Naive thymus-derived CD4-positive, alpha-beta T cell (primary cell): ENCODE results near the gene STIM1. TPM values are rescaled to one million over a fixed set of nuclear protein-coding genes. Genes with fewer than 3 reads are reported as not detected.
A peak's percentile ranks its signal among the peaks of the same experiment; 100 is the strongest.

Experiments used
- ATAC-seq: fragments of 150-1000 bp; cut with Tn5 transposase; 2 replicates; pipeline ENCODE4 v1.10.0; 2021; ENCODE audit warnings: mild to moderate bottlenecking, moderate library complexity
- CTCF ChIA-PET: fragments of 350-600 bp; sonication (Branson Sonifier 250); formaldehyde crosslinking; loops from one replicate; lab custom pipeline; 2021; ENCODE audit warnings: antibody characterized with exemption; lab: Charles Lee
- POLR2A ChIA-PET: fragments of 350-600 bp; sonication (Branson Sonifier 250); formaldehyde crosslinking; loops from one replicate; lab custom pipeline; 2021; ENCODE audit warnings: antibody characterized with exemption, inconsistent platforms; lab: Charles Lee
- DNase-seq, 9 donors: peaks; one replicate each; pipeline versions ENCODE4 v3.0.0 to v3.0.0-alpha.2; 2020 to 2022; ENCODE audit warnings: mixed read lengths in 1 of 9
- H3K27ac ChIP-seq: one replicate; pipeline ENCODE4 v1.7.0; 2013; ENCODE audit warnings: mild to moderate bottlenecking, low read depth, low read length, moderate library complexity
- H3K27me3 ChIP-seq, 2 donors: one replicate each; pipeline ENCODE4 v1.7.0; 2013; ENCODE audit warnings: low read length in 2 of 2, mild to moderate bottlenecking in 2 of 2, moderate library complexity in 2 of 2; ENCODE audit not compliant: control insufficient read depth in 2 of 2, insufficient read depth in 2 of 2
- H3K36me3 ChIP-seq, 3 experiments: 1 replicate in 2 of 3; 2 replicates in 1 of 3; pipeline ENCODE4 v1.7.0; 2013; ENCODE audit warnings: low read length in 3 of 3, mild to moderate bottlenecking in 3 of 3, moderate library complexity in 1 of 3; ENCODE audit not compliant: insufficient read depth in 3 of 3, control insufficient read depth in 2 of 3
- H3K4me1 ChIP-seq, 2 donors: one replicate each; pipeline ENCODE4 v1.7.0; 2013; ENCODE audit warnings: low read length in 2 of 2, mild to moderate bottlenecking in 2 of 2, moderate library complexity in 1 of 2; ENCODE audit not compliant: control insufficient read depth in 2 of 2, insufficient read depth in 2 of 2
- H3K4me3 ChIP-seq: 2 replicates; pipeline ENCODE4 v1.7.0; 2013; ENCODE audit warnings: mild to moderate bottlenecking, low read length
- H3K9me3 ChIP-seq, 3 experiments: 1 replicate in 2 of 3; 2 replicates in 1 of 3; pipeline ENCODE4 v1.7.0; 2013; ENCODE audit warnings: low read length in 3 of 3; ENCODE audit not compliant: control insufficient read depth in 2 of 3
- H3K27ac Mint-ChIP-seq, 9 donors: one replicate each; pipeline ENCODE4 v1.8.0; 2020 to 2022; ENCODE audit warnings: mixed read lengths in 9 of 9, mild to moderate bottlenecking in 8 of 9, moderate library complexity in 5 of 9, inconsistent platforms in 2 of 9
- H3K27me3 Mint-ChIP-seq, 5 donors: one replicate each; pipeline ENCODE4 v1.8.0; 2021 to 2022; ENCODE audit warnings: mixed read lengths in 5 of 5, mild to moderate bottlenecking in 1 of 5
- H3K36me3 Mint-ChIP-seq, 5 donors: one replicate each; pipeline ENCODE4 v1.8.0; 2020 to 2022; ENCODE audit warnings: mixed read lengths in 5 of 5, mild to moderate bottlenecking in 3 of 5, inconsistent platforms in 1 of 5
- H3K4me1 Mint-ChIP-seq, 7 donors: one replicate each; pipeline ENCODE4 v1.8.0; 2020 to 2022; ENCODE audit warnings: mixed read lengths in 7 of 7, mild to moderate bottlenecking in 3 of 7, inconsistent platforms in 1 of 7
- H3K4me3 Mint-ChIP-seq, 10 donors: one replicate each; pipeline ENCODE4 v1.8.0; 2020 to 2022; ENCODE audit warnings: mild to moderate bottlenecking in 10 of 10, mixed read lengths in 10 of 10, moderate library complexity in 6 of 10, inconsistent platforms in 2 of 10
- H3K9me3 Mint-ChIP-seq, 11 donors: one replicate each; pipeline ENCODE4 v1.8.0; 2020 to 2022; ENCODE audit warnings: mixed read lengths in 11 of 11, mild to moderate bottlenecking in 4 of 11, inconsistent platforms in 1 of 11, moderate library complexity in 1 of 11
- intact Hi-C, 2 donors: fragments of 100-400 bp; cut with micrococcal nuclease; formaldehyde crosslinking; loops; one replicate each; pipeline ENCODE4 v1.15.1; 2023
- polyA plus RNA-seq, 2 donors: library from polyadenylated mRNA; unstranded; fragments of 300-500 nt; fragmentation: Illumina TruSeq; gene quantifications; one replicate each; pipeline ENCODE4 v1.2.3, GENCODE V29; 2021
- total RNA-seq, 6 experiments: library from RNA in 5 of 6; stranded (reverse) in 5 of 6; gene quantifications; 1 replicate in 5 of 6; 2 replicates in 1 of 6; pipeline ENCODE4 v1.2.3 and lab custom pipeline; 2021 to 2026

STIM1 gene
- total and polyA plus RNA-seq, 7 experiments from 2014 or later, result 38.4 to 117 (median 99.0) TPM

- Mint-ChIP-seq H3K4me3 (no peak overlapping the region), H3K36me3 (peaks cover 5 to 36% (median 22%) of the 10 kb centered on the region in 5 donors), H3K9me3 (no peaks in the 10 kb centered on the region), H3K27ac (peak overlapping the region; percentile 7 to 92 (median 85)), H3K27me3 (no peaks in the 10 kb centered on the region), H3K4me1 (peaks cover 32 to 78% (median 74%) of the 10 kb centered on the region in 7 donors)
- Histone ChIP-seq H3K9me3 (no peaks in the 10 kb centered on the region), H3K36me3 (peaks cover 6 to 32% (median 8%) of the 10 kb centered on the region in 3 experiments), H3K27me3 (no peaks in the 10 kb centered on the region), H3K4me3 (no peak overlapping the region), H3K27ac (peak overlapping the region; percentile 55), H3K4me1 (peaks cover 8 to 25% of the 10 kb centered on the region in 2 donors)
- intact Hi-C loops, result loop anchor here (1.0 to 5.0 kb wide), 12 partner anchors 18 to 360 kb away; partner anchors contain the start of gene PGAP2 (in 1 of the 2)
- peak in 7 of 9 donors; percentile 58 to 80 (median 75) for DNase-seq
- ChIA-PET CTCF (interaction anchor here (0.5 to 8.3 kb wide), 50 partner anchors 8 to 353 kb away, joined by 3 to 164 read pairs (median 5); partner anchors contain the start of genes PGAP2, RHOG and STIM1), POLR2A (interaction anchor here (0.5 to 8.6 kb wide), 19 partner anchors 7 to 289 kb away, joined by 3 to 110 read pairs (median 4); partner anchors contain the start of genes RHOG, RRM1 and STIM1)
- peak; percentile 90 for ATAC-seq
Observed at GRCh38 chr11:4072668-4073285, 217.3 kb downstream of the STIM1 start.

- POLR2A ChIA-PET, result interaction anchor here (0.6 to 8.6 kb wide), 5 partner anchors 9 to 233 kb away, joined by 3 to 110 read pairs (median 4); partner anchors contain the start of genes RHOG and STIM1
- peaks cover 5 to 37% (median 22%) of the 10 kb centered on the region in 5 donors for H3K36me3 Mint-ChIP-seq
- Histone ChIP-seq H3K27ac (no peak overlapping the region), H3K4me3 (no peak overlapping the region), H3K36me3 (peaks cover 6 to 32% (median 8%) of the 10 kb centered on the region in 3 experiments), H3K4me1 (peaks cover 4 to 10% of the 10 kb centered on the region in 2 donors), H3K27me3 (no peaks in the 10 kb centered on the region), H3K9me3 (no peaks in the 10 kb centered on the region)
- no peaks in the 10 kb centered on the region for H3K9me3 Mint-ChIP-seq
- no peak overlapping the region for H3K4me3 Mint-ChIP-seq
- DNase-seq (no peak), ATAC-seq (no peak)
- H3K27ac Mint-ChIP-seq, result peak overlapping the region in 5 of 9 donors; percentile 13 to 81 (median 51)
- CTCF ChIA-PET, result interaction anchor here (0.5 to 8.3 kb wide), 12 partner anchors 8 to 265 kb away, joined by 3 to 164 read pairs (median 9); partner anchors contain the start of genes RHOG and STIM1
- H3K27me3 Mint-ChIP-seq, result no peaks in the 10 kb centered on the region
- intact Hi-C loops, result loop anchor here (5.0 kb wide), 4 partner anchors 87 to 362 kb away; no protein-coding TSS in a partner anchor
- H3K4me1 Mint-ChIP-seq, result peaks cover 19 to 67% (median 63%) of the 10 kb centered on the region in 7 donors
Observed at GRCh38 chr11:4074266-4074665, 218.8 kb downstream of the STIM1 start.

GRCh38 chr11:4076774-4077173 lies 221.3 kb downstream of the STIM1 start:
- ChIA-PET POLR2A (interaction anchor here (0.6 to 1.6 kb wide), 2 partner anchors 63 to 244 kb away, joined by 3 read pairs; no protein-coding TSS in a partner anchor), CTCF (interaction anchor here (1.0 to 1.3 kb wide), 2 partner anchors 222 to 227 kb away, joined by 4 to 6 read pairs; no protein-coding TSS in a partner anchor)
- H3K27me3 Mint-ChIP-seq, result no peaks in the 10 kb centered on the region

GRCh38 chr11:4083198-4083597 lies 227.7 kb downstream of the STIM1 start:
- H3K36me3 ChIP-seq, result peaks cover 12 to 69% (median 19%) of the 10 kb centered on the region in 3 experiments
- POLR2A ChIA-PET, result no interaction called here

More at GRCh38 chr11:4076774-4077173, 221.3 kb downstream of the STIM1 start:
- Histone ChIP-seq H3K4me1 (peaks cover 4 to 7% of the 10 kb centered on the region in 2 donors), H3K27me3 (no peaks in the 10 kb centered on the region), H3K9me3 (no peaks in the 10 kb centered on the region), H3K36me3 (peaks cover 8 to 31% (median 11%) of the 10 kb centered on the region in 3 experiments), H3K27ac (no peak overlapping the region), H3K4me3 (no peak overlapping the region)
- Mint-ChIP-seq H3K4me1 (peaks cover 9 to 54% (median 47%) of the 10 kb centered on the region in 7 donors), H3K9me3 (no peaks in the 10 kb centered on the region), H3K27ac (peak overlapping the region in 8 of 9 donors; percentile 19 to 85 (median 56)), H3K36me3 (peaks cover 8 to 41% (median 18%) of the 10 kb centered on the region in 5 donors), H3K4me3 (peak overlapping the region in 4 of 10 donors; percentile 7 to 61 (median 45))
- intact Hi-C loops, result no loop called here
- ATAC-seq (no peak), DNase-seq (peak in 2 of 9 donors; percentile 24 to 40)

GRCh38 chr11:4084406-4085125 lies 229.1 kb downstream of the STIM1 start:
- peaks cover 31 to 77% (median 43%) of the 10 kb centered on the region in 5 donors for H3K36me3 Mint-ChIP-seq
- Histone ChIP-seq H3K27ac (no peak overlapping the region), H3K9me3 (no peaks in the 10 kb centered on the region), H3K4me1 (peaks cover 4 to 6% of the 10 kb centered on the region in 2 donors), H3K4me3 (no peak overlapping the region), H3K27me3 (no peaks in the 10 kb centered on the region), H3K36me3 (peaks cover 12 to 71% (median 19%) of the 10 kb centered on the region in 3 experiments)
- DNase-seq (no peak), ATAC-seq (no peak)
- no peaks in the 10 kb centered on the region for H3K27me3 Mint-ChIP-seq
- CTCF ChIA-PET, result interaction anchor here (1.2 to 2.0 kb wide), 3 partner anchors 12 to 235 kb away, joined by 3 to 15 read pairs (median 9); no protein-coding TSS in a partner anchor
- POLR2A ChIA-PET, result interaction anchor here (0.8 kb wide), 1 partner anchor 11 kb away, joined by 3 read pairs; no protein-coding TSS in a partner anchor
- intact Hi-C loops, result no loop called here
- no peak overlapping the region for H3K4me3 Mint-ChIP-seq
- H3K4me1 Mint-ChIP-seq, result peaks cover 19 to 38% (median 35%) of the 10 kb centered on the region in 7 donors
- H3K9me3 Mint-ChIP-seq, result peaks cover 0 to 2% (median 0%) of the 10 kb centered on the region in 11 donors
- peak overlapping the region in 8 of 9 donors; percentile 10 to 99 (median 63) for H3K27ac Mint-ChIP-seq

More at GRCh38 chr11:4083198-4083597, 227.7 kb downstream of the STIM1 start:
- no peak overlapping the region for H3K4me3 Mint-ChIP-seq
- H3K4me1 ChIP-seq, result peaks cover 0 to under 1% of the 10 kb centered on the region in 2 donors
- no peaks in the 10 kb centered on the region for H3K9me3 ChIP-seq
- no peaks in the 10 kb centered on the region for H3K27me3 ChIP-seq
- peaks cover 0 to 2% (median 0%) of the 10 kb centered on the region in 11 donors for H3K9me3 Mint-ChIP-seq
- no peak overlapping the region for H3K27ac ChIP-seq
- DNase-seq (no peak), ATAC-seq (no peak)
- peaks cover 16 to 28% (median 22%) of the 10 kb centered on the region in 7 donors for H3K4me1 Mint-ChIP-seq
- intact Hi-C loops, result no loop called here
- H3K27ac Mint-ChIP-seq, result peak overlapping the region in 7 of 9 donors; percentile 17 to 79 (median 51)
- CTCF ChIA-PET, result no interaction called here
- H3K36me3 Mint-ChIP-seq, result peaks cover 31 to 68% (median 36%) of the 10 kb centered on the region in 5 donors
- no peaks in the 10 kb centered on the region for H3K27me3 Mint-ChIP-seq
- H3K4me3 ChIP-seq, result no peak overlapping the region
